ENCODE measurements around the gene DOCK1.

- TF ChIP-seq EZH2phosphoT487 (IDR thresholded peaks at IDR 0.05) (no peak), CTCF (IDR thresholded peaks at IDR 0.05) (no peak)
These were observed 35.6 kb downstream of the DOCK1 start for GRCh38 chr10:126940670-126941310.
